ENCODE data around the gene MYO1B.

MYO1B gene

GRCh38 chr2:191296083-191297006 lies 51.1 kb downstream of the MYO1B start:
- TF ChIP-seq YY1 (IDR thresholded peaks at IDR 0.05; ENCODE audit: insufficient read depth, insufficient read length) = no peak
- no peak for TF ChIP-seq ZNF274 (IDR thresholded peaks at IDR 0.05; ENCODE audit: low read depth, low read length)
- TF ChIP-seq SUZ12 (IDR thresholded peaks at IDR 0.05; ENCODE audit: extremely low read depth, insufficient read depth, insufficient read length) = no peak
- peaks cover 13% of the 10 kb centered on the region for H3K36me3 ChIP-seq (ENCODE audit: insufficient read depth, insufficient read length, low read length)

GRCh38 chr2:191297033-191297432 lies 51.8 kb downstream of the MYO1B start:
- no peak overlapping the region for H3K4me3 ChIP-seq (ENCODE audit: insufficient read length, low read depth)
- H3K9ac ChIP-seq (ENCODE audit: insufficient read length, low read depth) = no peak overlapping the region
- H3K36me3 ChIP-seq (ENCODE audit: insufficient read depth, insufficient read length, low read length) = peaks cover 16% of the 10 kb centered on the region
- H3K4me1 ChIP-seq (ENCODE audit: insufficient read depth, insufficient read length) = no peaks in the 10 kb centered on the region
- DNase-seq (ENCODE audit: low read depth, low spot score) = no peak
- H3K9me3 ChIP-seq (ENCODE audit: insufficient read depth, low read length) = no peaks in the 10 kb centered on the region
- TF ChIP-seq YY1 (IDR thresholded peaks at IDR 0.05; ENCODE audit: insufficient read depth, insufficient read length) = no peak
- H3K27me3 ChIP-seq (ENCODE audit: insufficient read depth, insufficient read length) = no peaks in the 10 kb centered on the region

More at GRCh38 chr2:191296083-191297006, 51.1 kb downstream of the MYO1B start:
- H3K4me3 ChIP-seq (ENCODE audit: insufficient read length, low read depth) = no peak overlapping the region
- no peaks in the 10 kb centered on the region for H3K4me1 ChIP-seq (ENCODE audit: insufficient read depth, insufficient read length)
- no peak for DNase-seq (ENCODE audit: low read depth, low spot score)
- no peaks in the 10 kb centered on the region for H3K27me3 ChIP-seq (ENCODE audit: insufficient read depth, insufficient read length)
- no peaks in the 10 kb centered on the region for H3K9me3 ChIP-seq (ENCODE audit: insufficient read depth, low read length)
- H3K9ac ChIP-seq (ENCODE audit: insufficient read length, low read depth) = no peak overlapping the region

GRCh38 chr2:191298306-191298705 lies 53.1 kb downstream of the MYO1B start:
- Histone ChIP-seq H3K4me3 (ENCODE audit: insufficient read length, low read depth) (no peak overlapping the region), H3K9me3 (ENCODE audit: insufficient read depth, low read length) (no peaks in the 10 kb centered on the region), H3K4me1 (ENCODE audit: insufficient read depth, insufficient read length) (no peaks in the 10 kb centered on the region), H3K9ac (ENCODE audit: insufficient read length, low read depth) (no peak overlapping the region), H3K27me3 (ENCODE audit: insufficient read depth, insufficient read length) (no peaks in the 10 kb centered on the region), H3K36me3 (ENCODE audit: insufficient read depth, insufficient read length, low read length) (peaks cover 16% of the 10 kb centered on the region)
- TF ChIP-seq ZNF274 (IDR thresholded peaks at IDR 0.05; ENCODE audit: low read depth, low read length) = no peak
- TF ChIP-seq SUZ12 (IDR thresholded peaks at IDR 0.05; ENCODE audit: extremely low read depth, insufficient read depth, insufficient read length) = no peak
- no peak for TF ChIP-seq YY1 (IDR thresholded peaks at IDR 0.05; ENCODE audit: insufficient read depth, insufficient read length)
- DNase-seq (ENCODE audit: low read depth, low spot score) = no peak

DNA sequence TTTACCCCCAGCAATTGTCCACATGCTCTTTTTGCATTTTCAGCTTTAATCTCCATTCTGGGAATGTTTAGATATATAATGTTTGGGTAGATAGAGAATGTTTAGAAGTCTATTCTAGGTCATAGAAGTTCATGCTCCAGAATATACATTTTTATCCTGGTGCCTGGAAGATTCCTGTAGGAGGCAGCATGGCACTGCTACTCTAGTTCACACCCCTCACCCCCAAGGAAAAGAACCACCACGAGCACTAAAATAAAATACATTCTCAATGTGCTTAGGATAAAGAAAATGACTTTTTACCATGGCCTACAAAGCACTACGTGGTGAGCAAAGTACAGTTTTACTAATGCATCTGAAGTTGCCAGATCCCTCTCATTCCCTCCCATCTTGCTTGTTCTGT lies 53.8 kb downstream of the MYO1B start:
- H3K4me1 ChIP-seq (ENCODE audit: insufficient read depth, insufficient read length) = no peaks in the 10 kb centered on the region
- H3K9ac ChIP-seq (ENCODE audit: insufficient read length, low read depth) = no peak overlapping the region
- no peak for DNase-seq (ENCODE audit: low read depth, low spot score)

GRCh38 chr2:191299866-191300265 lies 54.7 kb downstream of the MYO1B start:
- no peaks in the 10 kb centered on the region for H3K4me1 ChIP-seq (ENCODE audit: insufficient read depth, insufficient read length)
- H3K27me3 ChIP-seq (ENCODE audit: insufficient read depth, insufficient read length) = no peaks in the 10 kb centered on the region
- H3K4me3 ChIP-seq (ENCODE audit: insufficient read length, low read depth) = no peak overlapping the region
- DNase-seq (ENCODE audit: low read depth, low spot score) = no peak
- TF ChIP-seq YY1 (IDR thresholded peaks at IDR 0.05; ENCODE audit: insufficient read depth, insufficient read length) (no peak), ZNF274 (IDR thresholded peaks at IDR 0.05; ENCODE audit: low read depth, low read length) (no peak), SUZ12 (IDR thresholded peaks at IDR 0.05; ENCODE audit: extremely low read depth, insufficient read depth, insufficient read length) (no peak)
- H3K9me3 ChIP-seq (ENCODE audit: insufficient read depth, low read length) = no peaks in the 10 kb centered on the region
- peaks cover 19% of the 10 kb centered on the region for H3K36me3 ChIP-seq (ENCODE audit: insufficient read depth, insufficient read length, low read length)
- H3K9ac ChIP-seq (ENCODE audit: insufficient read length, low read depth) = no peak overlapping the region

More for the DNA sequence above, 53.8 kb downstream of the MYO1B start:
- TF ChIP-seq ZNF274 (IDR thresholded peaks at IDR 0.05; ENCODE audit: low read depth, low read length) (no peak), SUZ12 (IDR thresholded peaks at IDR 0.05; ENCODE audit: extremely low read depth, insufficient read depth, insufficient read length) (no peak)
- Histone ChIP-seq H3K9me3 (ENCODE audit: insufficient read depth, low read length) (no peaks in the 10 kb centered on the region), H3K27me3 (ENCODE audit: insufficient read depth, insufficient read length) (no peaks in the 10 kb centered on the region), H3K36me3 (ENCODE audit: insufficient read depth, insufficient read length, low read length) (peaks cover 16% of the 10 kb centered on the region), H3K4me3 (ENCODE audit: insufficient read length, low read depth) (no peak overlapping the region)

GRCh38 chr2:191301971-191302370 lies 56.8 kb downstream of the MYO1B start:
- no peaks in the 10 kb centered on the region for H3K9me3 ChIP-seq (ENCODE audit: insufficient read depth, low read length)
- TF ChIP-seq YY1 (IDR thresholded peaks at IDR 0.05; ENCODE audit: insufficient read depth, insufficient read length) = no peak
- no peak for TF ChIP-seq ZNF274 (IDR thresholded peaks at IDR 0.05; ENCODE audit: low read depth, low read length)
- TF ChIP-seq SUZ12 (IDR thresholded peaks at IDR 0.05; ENCODE audit: extremely low read depth, insufficient read depth, insufficient read length) = no peak
- H3K4me3 ChIP-seq (ENCODE audit: insufficient read length, low read depth) = no peak overlapping the region
- DNase-seq (ENCODE audit: low read depth, low spot score) = no peak
- no peaks in the 10 kb centered on the region for H3K27me3 ChIP-seq (ENCODE audit: insufficient read depth, insufficient read length)
- no peak overlapping the region for H3K9ac ChIP-seq (ENCODE audit: insufficient read length, low read depth)
- peaks cover 26% of the 10 kb centered on the region for H3K36me3 ChIP-seq (ENCODE audit: insufficient read depth, insufficient read length, low read length)
- H3K4me1 ChIP-seq (ENCODE audit: insufficient read depth, insufficient read length) = no peaks in the 10 kb centered on the region

DNA sequence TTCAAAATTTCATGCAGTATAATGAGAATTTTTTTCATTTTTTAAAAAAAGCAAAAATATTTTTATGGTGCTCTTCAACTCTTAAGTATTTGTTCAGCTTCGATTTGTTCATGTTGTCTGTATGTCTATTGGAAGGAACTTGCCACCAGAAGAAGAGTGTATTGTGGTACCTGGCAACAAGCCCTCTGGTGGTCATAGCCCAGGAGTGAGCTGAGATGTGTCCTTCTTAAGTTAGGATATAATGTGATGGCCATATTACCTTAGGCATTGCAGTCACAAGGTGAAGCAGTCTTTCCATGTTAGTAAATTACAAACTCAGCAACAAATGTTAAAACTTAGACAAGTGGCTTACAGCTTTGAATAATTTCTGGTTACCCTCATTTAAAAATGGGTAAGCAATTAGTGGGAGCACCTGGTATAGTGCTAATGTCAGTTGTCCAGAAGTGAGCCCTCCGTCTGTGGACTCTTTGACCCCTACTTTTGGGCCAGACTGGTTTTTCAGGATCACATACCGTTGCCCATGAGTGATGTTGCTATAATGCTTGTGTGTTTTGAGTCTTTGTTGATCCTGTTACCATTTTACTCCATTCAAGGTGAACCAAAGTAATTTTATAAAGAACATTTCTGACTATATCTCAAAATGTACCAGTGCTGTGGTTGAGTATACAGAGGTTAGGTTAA lies 57.4 kb downstream of the MYO1B start:
- Histone ChIP-seq H3K4me3 (ENCODE audit: insufficient read length, low read depth) (no peak overlapping the region), H3K9me3 (ENCODE audit: insufficient read depth, low read length) (no peaks in the 10 kb centered on the region), H3K36me3 (ENCODE audit: insufficient read depth, insufficient read length, low read length) (peaks cover 20% of the 10 kb centered on the region), H3K9ac (ENCODE audit: insufficient read length, low read depth) (no peak overlapping the region), H3K4me1 (ENCODE audit: insufficient read depth, insufficient read length) (no peaks in the 10 kb centered on the region), H3K27me3 (ENCODE audit: insufficient read depth, insufficient read length) (no peaks in the 10 kb centered on the region)
- no peak for DNase-seq (ENCODE audit: low read depth, low spot score)
- TF ChIP-seq YY1 (IDR thresholded peaks at IDR 0.05; ENCODE audit: insufficient read depth, insufficient read length) = no peak
- TF ChIP-seq SUZ12 (IDR thresholded peaks at IDR 0.05; ENCODE audit: extremely low read depth, insufficient read depth, insufficient read length) = no peak
- TF ChIP-seq ZNF274 (IDR thresholded peaks at IDR 0.05; ENCODE audit: low read depth, low read length) = no peak
